HG03064 (cell line): ENCODE results near the gene NRARP.

Source experiments
- ATAC-seq: cut with Tn5 transposase; IDR thresholded peaks from one replicate; pipeline ENCODE4 v1.9.1; 2021; ENCODE audit warnings: low read depth; ENCODE audit not compliant: unreplicated experiment

Gene NRARP

DNA sequence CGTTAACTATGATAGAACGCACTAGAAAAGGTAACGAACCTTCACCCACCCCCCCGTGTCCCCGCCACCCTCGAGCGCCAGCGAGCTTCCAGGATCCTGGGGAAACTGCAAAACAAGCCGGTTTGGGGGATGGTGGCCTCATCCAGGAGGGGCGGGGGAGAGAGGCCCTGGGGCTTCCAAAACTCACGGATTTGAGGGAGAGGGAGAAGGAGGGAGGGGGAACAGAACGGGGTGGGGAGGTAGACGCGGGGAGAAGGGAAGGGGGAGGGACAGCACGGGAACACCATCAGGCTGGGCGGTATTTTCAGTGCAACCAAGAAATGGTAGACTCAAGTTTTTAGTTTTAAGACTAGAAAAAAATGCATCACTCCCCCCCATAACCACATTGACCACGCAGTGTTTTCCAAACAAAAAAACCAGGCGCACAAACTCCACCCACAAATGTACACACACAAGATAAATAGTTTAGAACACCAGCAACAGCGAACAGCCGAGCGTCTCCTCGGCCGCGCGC lies 1.4 kb downstream of the NRARP start:
- no peak for ATAC-seq

DNA sequence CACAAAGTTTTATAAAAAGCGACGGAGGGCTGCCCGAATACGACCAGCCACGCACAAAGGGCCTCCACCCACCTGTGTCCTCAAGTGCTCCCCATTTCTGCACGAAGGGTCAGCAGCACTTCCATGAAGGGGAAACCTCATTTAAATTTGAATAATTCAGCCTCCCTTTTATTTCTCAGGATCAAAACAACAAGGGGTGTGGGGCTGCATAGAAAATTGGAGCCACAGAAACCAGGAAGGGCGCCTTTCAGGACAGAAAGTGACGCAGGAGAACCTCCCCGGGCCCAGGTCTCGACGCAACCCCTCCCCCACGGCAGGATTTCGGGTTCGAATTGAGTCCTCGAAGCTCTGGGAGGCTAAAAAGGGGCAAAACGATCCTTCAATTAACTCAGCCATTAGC lies 2.1 kb downstream of the NRARP start:
- ATAC-seq: no peak

- ATAC-seq: no peak
Observed at GRCh38 chr9:137299203-137299565, 2.9 kb downstream of the NRARP start.

DNA sequence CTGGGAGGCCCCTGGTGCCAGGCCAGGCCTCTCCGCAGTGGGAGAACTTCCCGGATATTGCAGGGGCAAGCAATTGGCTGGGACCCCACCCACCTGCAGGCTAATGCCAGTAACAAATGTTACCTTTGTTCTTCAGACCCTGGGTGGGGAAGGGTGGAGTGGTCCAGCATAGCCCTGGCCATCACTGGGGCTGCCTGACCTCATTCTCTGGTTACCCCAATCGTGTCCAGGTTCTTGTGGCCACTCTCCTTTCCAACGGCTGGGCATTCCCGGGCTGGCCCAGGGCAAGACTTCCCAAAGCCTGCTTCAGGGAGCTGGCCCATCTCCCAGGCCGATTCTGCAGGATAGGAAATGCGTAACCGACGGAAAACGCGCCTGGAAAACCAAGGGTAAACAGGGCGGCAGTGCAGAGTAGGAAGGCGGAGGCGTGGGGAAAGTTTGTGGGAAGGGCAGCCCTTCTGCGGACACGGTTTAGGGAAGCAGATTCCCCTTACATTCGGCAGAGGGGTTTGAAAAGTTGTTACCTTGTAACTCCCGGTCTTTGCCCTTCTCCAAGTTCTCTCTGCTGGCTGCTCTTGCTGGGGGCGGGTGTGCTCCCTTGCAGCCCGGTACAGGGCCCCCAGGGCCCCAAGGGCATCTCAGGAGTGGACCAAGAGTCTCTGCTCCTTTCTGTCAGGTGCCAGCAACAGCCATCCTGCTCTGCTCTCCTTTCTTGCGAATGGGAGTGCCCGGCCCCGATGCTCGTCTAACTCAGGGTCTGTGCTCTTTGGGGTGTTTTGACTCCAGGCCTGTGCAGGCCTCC lies 3.5 kb downstream of the NRARP start:
- no peak for ATAC-seq

GRCh38 chr9:137297966-137298365 lies 4.1 kb downstream of the NRARP start:
- no peak for ATAC-seq

GRCh38 chr9:137296670-137297664 lies 5.1 kb downstream of the NRARP start:
- ATAC-seq: no peak

GRCh38 chr9:137295849-137296669 lies 6.0 kb downstream of the NRARP start:
- ATAC-seq: no peak

DNA sequence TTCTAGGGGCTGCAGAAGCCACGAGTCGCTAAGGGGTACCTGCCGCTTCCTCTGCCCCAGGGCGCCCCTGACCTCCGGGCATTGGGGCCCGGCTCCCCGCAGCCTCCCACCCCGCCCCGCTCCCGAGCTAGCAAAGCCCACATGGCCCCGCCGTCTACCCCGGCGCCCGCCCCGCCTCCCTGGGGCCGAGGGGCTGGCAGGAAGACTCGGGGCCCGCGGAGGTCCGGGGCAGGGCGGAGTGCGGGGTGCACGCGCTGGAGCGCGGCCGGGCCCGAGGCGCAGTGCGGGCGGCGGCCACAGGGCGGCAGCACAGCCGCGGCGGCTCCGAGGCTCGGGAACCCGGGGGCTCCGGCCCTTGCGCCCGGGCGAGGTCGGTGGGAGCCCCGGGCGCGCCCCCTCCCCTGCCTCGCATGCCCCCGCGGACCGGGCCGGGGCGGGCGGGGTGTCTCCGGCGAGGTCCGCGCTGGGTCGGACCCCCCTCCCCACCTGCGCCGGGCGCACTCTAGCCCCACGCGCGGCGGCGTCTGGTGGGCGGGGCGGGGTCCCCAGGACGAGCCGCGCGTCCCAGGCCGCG lies 6.7 kb downstream of the NRARP start:
- ATAC-seq: no peak

DNA sequence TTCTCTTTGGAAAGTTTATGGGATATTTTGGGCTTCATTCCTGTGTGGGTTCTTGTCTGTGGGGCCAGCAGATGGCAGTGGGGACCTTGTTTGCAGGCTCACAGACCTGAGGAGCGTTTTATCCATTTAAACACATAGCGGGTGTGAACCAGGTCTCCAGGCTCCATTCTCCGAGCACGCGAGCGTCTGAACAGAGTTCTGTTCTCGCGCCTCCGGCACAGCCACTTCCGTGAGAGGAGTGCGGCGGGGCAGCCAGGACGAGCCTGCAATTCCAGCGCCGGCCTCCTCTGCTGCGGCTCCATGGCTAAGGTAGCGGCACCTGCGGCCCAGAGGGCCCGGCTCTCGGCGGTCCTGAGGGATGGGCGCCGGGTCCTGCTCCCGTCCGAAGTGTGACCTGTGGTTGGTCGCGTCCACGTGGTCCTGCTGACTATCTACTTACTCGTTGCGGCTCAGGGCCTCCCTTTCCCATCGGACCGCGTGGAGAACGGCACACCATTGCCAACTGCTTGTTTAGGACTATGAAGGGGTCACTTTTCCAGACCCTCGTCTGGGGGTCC lies 7.3 kb downstream of the NRARP start:
- ATAC-seq: no peak

DNA sequence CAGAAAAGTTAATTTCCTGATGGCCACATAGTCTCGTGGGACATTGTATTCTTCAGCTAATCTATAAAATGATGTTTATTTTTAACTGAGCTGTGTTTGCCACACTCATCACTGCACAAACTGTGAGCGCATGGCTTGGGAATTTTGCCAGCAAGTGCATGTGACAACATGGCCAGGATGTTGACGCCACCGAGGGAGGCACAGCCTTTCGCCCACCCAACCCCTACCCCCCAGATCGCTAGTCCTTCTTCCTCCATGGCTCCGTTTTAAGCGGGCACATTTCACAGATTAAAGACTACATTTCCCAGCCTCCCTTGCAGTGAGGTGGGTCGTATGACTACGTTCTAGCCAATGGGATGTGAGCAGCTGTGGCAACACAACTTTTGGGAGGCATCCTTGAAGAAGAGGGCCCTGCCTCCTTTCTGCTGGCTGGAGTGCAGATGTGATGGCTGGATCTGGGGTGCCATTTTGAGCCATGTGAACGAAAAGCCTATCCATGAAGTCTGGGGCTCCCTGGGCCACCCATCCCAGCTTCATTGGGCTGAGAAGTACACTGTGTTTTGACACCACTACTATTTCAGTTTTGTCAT lies 7.9 kb downstream of the NRARP start:
- no peak for ATAC-seq

DNA sequence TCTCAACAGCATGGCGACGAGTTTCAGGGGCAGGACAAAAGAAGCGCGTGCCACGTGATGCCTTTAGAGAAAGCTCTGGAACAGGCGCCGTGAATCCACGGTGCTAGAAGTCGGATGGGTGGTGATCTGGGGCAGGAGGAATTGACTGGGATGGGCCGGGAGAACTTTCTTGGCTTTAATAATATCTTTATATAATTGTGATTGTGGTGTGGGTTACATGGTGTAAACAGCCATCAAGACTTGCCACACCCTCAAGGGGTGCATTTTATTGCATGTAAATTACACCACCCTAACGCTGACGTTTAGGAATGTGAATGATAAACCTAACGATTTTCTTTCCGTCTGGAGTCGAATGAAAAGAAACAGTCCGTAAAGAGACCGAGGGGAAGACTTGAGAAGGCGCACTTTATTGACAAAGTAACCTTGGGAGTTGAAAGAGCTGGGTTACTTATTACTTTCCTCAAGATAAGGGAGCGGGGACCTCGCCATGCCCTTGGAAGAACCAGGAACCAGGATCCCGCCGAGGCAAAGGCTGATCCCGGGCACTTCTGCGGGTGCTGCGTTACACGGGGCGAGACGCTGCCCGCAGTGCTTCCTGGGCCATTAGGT lies 8.5 kb downstream of the NRARP start:
- no peak for ATAC-seq

DNA sequence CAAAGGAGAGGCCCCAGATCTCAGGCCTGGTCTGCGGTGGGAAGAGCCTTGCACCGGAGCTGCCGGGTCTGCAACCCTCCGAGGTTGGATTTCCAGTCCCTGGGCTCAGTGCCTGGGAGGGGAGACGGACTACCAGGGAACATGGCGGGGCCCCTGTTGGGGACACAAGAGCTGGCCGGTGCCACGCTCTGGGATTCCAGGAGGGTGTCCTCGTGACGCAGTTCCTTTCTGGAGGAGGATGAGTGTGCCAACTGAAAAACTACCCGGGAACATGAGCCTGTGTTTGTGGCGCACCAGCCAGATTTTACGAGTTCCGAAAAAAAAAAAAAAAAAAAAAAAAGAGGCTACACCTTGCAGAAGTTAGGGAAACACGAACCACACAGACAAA lies 9.0 kb downstream of the NRARP start:
- no peak for ATAC-seq

DNA sequence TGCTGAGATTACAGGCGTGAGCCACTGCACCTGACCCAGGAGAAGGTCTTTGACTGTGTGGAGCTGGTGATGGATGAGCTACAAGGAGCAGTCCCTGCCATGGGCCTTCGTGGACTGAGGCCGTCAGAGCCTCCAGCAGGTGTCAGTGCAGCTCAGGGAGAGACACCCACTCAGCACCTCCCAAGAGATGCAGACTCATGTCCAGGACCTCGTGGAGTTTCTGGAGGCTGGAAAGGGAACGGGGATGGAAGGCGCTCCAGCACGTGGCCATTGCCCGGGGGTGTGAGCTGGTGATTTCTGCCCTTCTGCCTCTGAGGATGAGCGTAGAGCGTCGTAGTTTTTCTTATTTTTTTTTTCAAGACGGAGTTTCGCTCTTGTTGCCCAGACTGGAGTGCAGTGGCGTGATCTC lies 15.1 kb downstream of the NRARP start:
- no peak for ATAC-seq

DNA sequence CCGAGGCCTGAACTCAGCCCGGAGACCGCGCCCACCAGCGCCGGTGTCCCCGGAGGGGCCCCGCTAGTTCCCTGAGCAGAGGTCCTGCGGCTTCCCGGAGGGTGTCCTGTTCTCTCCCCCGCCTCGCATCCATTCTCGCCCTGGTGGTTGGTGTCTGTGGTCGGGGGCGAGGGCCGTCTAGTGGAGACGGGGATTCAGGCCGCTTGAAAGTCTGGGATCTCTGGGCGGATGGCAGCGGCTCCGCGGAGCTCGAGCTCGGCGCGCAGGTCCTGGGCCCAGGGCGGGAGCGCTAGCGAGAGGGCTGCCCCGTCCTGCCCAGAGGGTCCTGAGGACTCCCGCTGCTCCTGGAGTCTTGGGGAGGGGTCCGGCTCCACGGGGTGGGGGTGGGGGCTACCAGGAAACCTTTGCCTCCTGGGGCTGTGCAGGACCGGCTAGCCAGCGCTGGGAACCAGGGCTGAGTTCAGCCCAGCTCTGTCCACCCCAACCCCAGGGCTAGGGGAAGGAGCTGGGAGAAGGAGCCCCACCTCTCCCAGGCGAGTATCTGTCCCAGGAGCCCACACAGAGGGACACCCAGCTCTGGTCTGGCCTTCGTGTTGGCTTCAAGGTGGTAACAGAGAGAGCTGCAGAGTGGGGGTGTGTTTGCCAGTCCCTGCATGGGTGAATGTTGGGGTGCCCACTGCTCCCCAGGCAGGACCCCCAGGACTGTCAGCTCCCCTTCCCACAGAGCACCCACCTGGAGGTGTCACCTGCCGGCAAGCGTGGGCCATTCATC lies 20.5 kb downstream of the NRARP start:
- ATAC-seq: no peak

DNA sequence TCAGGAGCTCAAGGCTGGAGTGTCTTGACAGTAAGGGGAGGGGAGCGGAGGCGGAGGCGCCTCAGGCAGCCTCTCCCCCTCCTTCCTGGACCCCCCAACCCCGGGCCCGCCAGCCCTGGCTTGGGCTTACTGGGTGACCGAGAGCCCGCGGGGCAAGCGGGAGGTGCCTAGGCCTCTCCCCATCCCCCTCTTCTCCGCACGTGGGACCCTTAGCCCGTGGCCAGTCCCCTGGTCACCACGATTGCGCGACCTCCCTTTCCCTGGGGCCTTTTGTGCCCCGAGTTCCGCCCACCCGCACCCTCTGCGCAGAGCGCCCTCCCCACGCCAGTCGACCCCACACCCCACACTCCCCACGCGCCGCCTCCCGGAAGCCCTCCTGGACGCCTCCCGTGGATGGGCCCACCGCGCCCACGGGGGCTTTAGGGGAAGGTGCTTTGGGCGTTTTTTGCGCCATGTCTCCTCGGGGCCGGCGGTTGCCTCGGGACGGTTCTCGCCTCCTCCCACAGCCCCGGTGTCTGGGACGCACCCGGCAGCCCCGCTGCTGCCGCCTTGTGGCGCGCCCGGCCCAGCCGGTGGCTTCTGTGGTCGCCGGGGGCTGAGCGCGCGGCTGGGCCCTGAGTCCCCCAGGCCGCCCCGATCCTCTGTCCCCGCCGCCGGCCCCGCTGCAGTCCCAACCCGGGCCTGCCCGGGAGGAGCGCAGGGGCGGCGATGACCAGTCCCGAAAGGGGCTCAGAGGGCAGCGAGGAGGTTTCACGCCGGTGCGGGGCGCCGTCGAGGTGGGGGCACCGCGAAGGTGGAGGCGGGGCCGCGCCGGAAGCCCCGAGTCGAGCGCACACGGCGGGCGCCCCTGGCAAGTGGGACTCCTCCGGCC lies 21.4 kb downstream of the NRARP start:
- ATAC-seq: no peak

GRCh38 chr9:137279741-137280473 lies 22.2 kb downstream of the NRARP start:
- no peak for ATAC-seq
